GM21381 (cell line): Measurements from ENCODE around the gene PRKAR1B.
"Not testable (repeated sequence)": the region's sequence is repeated elsewhere in the genome, so short reads cannot be mapped to it uniquely, and the experiment has no call there.

ENCODE experiments used
- ATAC-seq: cut with Tn5 transposase; IDR thresholded peaks from one replicate; pipeline ENCODE4 v1.9.1; 2021; ENCODE audit warnings: mild to moderate bottlenecking, moderate library complexity; ENCODE audit not compliant: unreplicated experiment

Gene PRKAR1B

DNA sequence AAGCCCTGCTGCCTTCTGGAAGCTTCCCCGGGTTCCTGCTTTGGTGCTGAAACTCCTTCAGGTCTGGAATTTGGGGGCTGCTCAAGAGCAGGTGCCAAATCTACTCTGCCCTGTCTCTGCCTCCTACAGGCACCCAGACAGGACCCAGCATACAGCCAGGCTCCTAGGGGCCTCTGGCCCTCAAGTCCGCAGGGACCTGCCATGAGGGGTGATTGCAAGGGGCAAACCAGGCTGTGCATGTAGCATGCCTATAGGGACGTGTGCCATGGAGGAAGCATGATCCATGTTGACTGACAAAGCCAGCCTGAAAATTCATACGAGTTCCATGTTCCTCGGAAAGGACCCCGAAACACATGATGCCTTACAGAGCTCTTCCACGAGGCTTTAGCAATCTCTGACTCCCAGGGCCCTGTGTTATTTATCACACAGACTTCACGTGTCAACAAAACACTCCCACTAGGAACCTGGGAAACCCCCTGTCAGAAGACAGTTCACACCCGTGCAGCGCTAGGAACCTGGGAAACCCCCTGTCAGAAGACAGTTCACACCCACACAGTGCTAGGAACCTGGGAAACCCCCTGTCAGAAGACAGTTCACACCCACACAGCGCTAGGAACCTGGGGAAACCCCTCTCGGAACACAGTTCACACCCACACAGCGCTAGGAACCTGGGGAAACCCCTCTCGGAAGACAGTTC lies 75.9 kb downstream of the PRKAR1B start:
- no peak for ATAC-seq

DNA sequence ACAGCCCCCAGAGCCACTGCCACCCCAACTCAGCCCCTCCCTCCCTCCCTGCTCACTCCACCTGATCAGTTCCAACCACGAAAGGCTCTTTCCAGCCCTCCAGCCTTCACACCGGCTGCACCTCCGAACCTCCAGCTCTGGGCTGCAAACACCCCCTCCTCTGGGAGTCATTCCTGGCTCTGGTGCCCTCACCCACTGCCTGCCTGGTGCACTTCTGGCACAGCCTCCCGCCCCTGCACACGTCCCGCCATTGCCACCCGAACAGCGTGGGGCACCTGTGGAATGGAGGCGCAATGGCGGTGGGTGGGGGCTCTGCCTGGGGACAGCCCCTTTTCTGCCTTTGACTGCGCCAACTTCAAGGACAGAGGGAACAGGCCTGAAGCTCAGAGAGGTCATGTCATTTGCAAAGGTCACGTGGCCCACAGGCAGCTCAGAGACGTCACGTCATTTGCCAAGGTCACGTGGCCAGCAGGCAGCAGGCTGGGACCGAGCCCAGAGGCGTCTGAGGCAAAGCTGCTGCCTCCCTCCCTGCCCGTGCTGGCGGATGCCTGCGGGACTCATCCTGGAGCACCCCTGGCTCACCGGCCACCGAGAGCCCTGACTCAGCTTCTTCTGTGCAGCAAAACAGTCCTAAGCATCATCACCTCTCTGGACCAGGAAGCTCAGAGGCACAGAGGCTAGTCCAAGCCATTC lies 76.6 kb downstream of the PRKAR1B start:
- ATAC-seq, result no peak

GRCh38 chr7:646951-647350 lies 80.1 kb downstream of the PRKAR1B start:
- no peak for ATAC-seq

- no peak for ATAC-seq
These were observed 80.6 kb downstream of the PRKAR1B start for GRCh38 chr7:646487-646886.

DNA sequence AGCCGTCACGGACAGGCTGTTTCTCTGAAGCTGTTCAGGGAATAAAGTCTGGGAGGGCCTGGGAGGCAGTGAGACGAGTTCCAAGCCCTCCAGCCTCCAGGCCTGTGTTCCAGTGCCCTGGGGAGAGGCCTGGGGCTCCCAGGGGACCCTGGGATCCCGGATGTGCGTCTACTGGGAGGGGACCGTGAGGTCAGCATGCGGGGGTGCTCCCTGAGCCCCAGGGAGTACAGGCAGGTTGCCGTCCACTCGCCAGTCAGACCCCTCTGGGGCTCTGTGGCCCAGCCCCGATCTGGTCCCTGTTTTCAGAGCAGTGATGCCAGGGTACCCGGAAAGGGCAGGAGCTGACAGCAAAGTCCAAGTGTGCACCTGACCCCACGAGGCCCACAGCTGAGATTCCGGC lies 81.5 kb downstream of the PRKAR1B start:
- no peak for ATAC-seq

GRCh38 chr7:644381-645305 lies 82.4 kb downstream of the PRKAR1B start:
- ATAC-seq, result no peak

DNA sequence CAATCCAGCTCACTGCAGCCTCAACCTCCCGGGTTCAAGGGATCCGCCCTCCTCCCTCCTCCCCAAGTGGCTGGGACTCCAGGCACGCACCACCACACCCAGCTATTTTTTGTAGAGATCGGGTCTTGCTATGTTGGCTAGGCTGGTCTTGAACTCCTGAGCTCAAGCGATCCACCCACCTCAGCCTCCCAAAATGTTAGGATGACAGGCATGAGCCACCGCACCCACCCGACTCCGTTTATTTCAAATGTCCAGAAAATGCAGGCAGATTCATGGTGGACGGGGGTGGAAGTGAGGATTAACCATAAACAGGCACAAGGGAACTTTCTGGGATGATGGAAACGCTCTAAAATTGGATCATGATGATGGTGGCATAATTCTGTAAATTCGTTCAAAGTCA lies 85.1 kb downstream of the PRKAR1B start:
- ATAC-seq, result no peak

DNA sequence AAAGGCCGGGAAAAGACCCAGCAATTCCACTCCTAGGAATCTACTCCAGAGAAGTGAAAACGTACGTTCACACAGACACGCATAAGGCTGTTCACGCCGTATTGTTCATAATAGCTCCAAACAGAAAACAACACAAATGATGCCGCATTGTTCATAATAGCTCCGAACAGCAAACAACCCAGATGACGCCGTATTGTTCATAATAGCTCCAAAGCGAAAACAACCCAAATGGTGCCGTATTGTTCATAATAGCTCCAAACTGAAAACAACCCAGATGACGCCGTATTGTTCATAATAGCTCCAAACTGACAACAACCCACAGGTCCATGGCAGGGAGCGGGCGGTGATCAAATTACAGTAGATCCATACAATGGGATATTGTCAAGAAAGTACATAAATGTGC lies 85.8 kb downstream of the PRKAR1B start:
- ATAC-seq, result no peak

- ATAC-seq, result no peak
These were observed 88.6 kb downstream of the PRKAR1B start for GRCh38 chr7:638256-639011.

GRCh38 chr7:637826-638225 lies 89.3 kb downstream of the PRKAR1B start:
- no peak for ATAC-seq

- no peak for ATAC-seq
These were observed 90.7 kb downstream of the PRKAR1B start for GRCh38 chr7:636396-636795.

DNA sequence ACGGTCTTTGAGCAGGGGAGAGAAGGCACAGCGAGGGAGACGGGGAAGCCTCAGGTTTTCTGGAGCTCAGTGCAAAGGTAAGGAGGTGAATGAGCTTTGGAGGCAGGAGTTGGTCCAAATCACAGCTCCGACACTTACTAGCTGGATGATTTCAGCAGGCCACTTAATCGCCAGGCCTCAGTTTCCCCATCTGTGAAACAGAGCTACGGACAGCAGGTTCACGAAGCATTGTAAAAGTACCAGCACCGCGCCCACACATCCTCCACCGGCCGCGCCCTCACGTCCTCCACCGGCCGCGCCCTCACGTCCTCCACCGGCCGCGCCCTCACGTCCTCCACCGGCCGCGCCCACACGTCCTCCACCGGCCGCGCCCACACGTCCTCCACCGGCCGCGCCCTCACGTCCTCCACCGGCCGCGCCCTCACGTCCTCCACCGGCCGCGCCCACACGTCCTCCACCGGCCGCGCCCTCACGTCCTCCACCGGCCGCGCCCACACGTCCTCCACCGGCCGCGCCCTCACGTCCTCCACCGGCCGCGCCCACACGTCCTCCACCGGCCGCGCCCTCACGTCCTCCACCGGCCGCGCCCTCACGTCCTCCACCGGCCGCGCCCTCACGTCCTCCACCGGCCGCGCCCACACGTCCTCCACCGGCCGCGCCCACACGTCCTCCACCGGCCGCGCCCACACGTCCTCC lies 91.2 kb downstream of the PRKAR1B start:
- not testable (repeated sequence) for ATAC-seq

- ATAC-seq, result no peak
These were observed 91.9 kb downstream of the PRKAR1B start for GRCh38 chr7:635227-635626.

GRCh38 chr7:633381-634018 lies 93.6 kb downstream of the PRKAR1B start:
- no peak for ATAC-seq

DNA sequence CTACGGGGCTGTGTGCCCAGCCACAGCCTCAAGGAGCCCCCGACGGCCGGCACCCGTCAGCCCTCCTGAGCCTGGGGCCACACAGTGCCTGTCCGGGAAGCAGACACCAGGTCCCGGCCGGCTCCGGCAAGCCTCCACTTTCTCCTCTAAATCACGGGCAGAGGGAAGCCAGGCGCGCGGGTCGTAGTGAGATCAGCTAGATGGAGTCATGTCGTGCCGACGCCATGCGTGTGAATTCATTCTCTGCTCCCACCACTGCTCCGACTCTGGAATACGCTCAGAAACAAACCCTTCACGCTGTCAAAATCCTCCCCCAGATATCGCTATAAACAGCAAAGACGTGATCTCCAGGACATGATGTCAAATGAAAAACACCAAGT lies 94.3 kb downstream of the PRKAR1B start:
- no peak for ATAC-seq

- ATAC-seq, result no peak
These were observed 94.9 kb downstream of the PRKAR1B start for GRCh38 chr7:631964-632830.

DNA sequence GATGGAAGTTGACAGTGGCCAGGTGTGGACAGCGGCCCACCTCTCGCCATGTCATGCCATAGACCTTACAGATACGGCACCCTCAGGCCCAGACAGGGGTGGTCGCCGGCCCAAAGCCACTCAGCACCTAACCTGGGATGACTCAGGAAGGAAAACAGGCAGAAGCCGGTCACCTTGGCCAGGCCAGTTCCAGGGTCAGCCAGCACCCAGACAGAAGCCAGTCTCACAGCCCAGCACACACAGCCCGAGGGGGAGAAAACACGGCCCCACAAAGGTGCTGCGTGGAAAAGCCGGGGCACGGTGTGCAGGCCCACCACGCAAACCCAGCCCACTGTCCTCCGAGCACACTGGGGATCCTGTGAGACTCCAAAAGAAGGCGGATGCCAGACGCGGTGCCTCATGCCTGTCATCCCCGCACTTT lies 95.8 kb downstream of the PRKAR1B start:
- ATAC-seq, result no peak

- no peak for ATAC-seq
These were observed 96.5 kb downstream of the PRKAR1B start for GRCh38 chr7:630539-630938.

- ATAC-seq, result no peak
These were observed 97.0 kb downstream of the PRKAR1B start for GRCh38 chr7:630111-630511.
